Uterus (tissue), 2 donors: ENCODE results near the gene ACTA2.

Experiments
- CTCF ChIP-seq, 4 experiments: fragments of 200-600 bp in 2 of 4; fragments of 450-650 bp in 2 of 4; sonication (generic) in 2 of 4; IDR thresholded peaks; one replicate each; pipeline ENCODE4 v1.5.1; 2016 to 2019; ENCODE audit warnings: antibody characterized with exemption in 4 of 4, mild to moderate bottlenecking in 2 of 4, moderate library complexity in 1 of 4
- POLR2A ChIP-seq, 2 donors: fragments of 450-650 bp; IDR thresholded peaks; one replicate each; pipeline ENCODE4 v1.6.1; 2016; ENCODE audit warnings: antibody characterized with exemption in 2 of 2, mild to moderate bottlenecking in 1 of 2, moderate library complexity in 1 of 2

GRCh38 chr10:88961266-88961665 lies 8.7 kb upstream of the ACTA2 start:
- TF ChIP-seq POLR2A (IDR thresholded peaks at IDR 0.05) (no peak), CTCF (IDR thresholded peaks at IDR 0.05) (no peak)
